ENCODE results near the gene SLC7A5. TPM values are rescaled to one million over a fixed set of nuclear protein-coding genes. Genes with fewer than 3 reads are reported as not detected.
"Not testable (repeated sequence)": the region's sequence is repeated elsewhere in the genome, so short reads cannot be mapped to it uniquely, and the experiment has no call there.

The SLC7A5 gene
- total and polyA plus RNA-seq, 5 experiments from 2014 or later: 2.0 to 20.7 (median 3.6) TPM

DNA sequence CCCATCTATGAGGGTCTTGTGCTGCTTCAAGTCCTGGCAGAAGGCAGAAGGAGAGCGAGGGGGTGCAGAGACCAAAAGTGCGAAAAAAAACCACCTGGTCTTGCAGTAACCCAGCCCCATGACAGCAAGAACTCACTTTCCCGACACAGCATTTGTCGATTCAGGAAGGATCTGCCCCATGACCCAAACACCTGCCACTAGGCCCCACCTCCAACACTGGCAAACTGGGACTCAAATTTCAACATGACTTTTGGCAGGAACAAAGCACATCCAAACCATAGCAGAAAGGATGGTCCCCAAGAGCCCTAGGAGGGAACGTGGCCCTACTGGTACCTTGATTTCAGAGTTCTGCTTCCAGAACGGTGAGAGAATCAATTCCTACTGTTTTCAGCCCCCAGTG, 68.8 kb downstream of the SLC7A5 start:
- no peak overlapping the region for H3K27ac Mint-ChIP-seq
- H3K9me3 Mint-ChIP-seq: peaks cover 0 to 3% (median 0%) of the 10 kb centered on the region in 9 donors
- ATAC-seq (no peak), DNase-seq (no peak)
- POLR2A ChIA-PET: no interaction called here
- no peak overlapping the region for H3K4me3 Mint-ChIP-seq
- no peaks in the 10 kb centered on the region for H3K36me3 Mint-ChIP-seq
- peaks cover 0 to 2% (median 0%) of the 10 kb centered on the region in 5 donors for H3K27me3 Mint-ChIP-seq
- H3K4me1 Mint-ChIP-seq: peaks cover 0 to 5% (median 2%) of the 10 kb centered on the region in 4 donors

DNA sequence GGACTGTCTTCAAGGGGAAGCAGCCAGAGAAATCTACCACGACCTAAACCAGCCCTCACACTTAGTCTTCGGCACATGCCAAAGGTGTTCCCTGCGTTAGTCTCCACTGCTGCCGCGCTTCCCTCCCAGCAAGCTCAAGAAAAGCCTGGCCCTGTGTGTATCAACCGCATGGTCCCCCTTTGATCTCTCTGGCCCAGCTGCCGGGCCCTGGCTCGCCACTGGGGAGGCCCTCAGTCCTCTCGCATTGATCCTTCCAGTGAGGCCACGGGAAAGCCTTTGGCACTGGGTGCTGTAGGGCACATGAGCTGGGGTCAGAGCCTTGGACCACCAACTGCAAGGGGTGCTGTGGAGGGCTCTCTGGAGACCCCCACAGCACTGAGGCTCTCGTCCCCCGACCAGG, 74.0 kb downstream of the SLC7A5 start:
- POLR2A ChIA-PET: no interaction called here

DNA sequence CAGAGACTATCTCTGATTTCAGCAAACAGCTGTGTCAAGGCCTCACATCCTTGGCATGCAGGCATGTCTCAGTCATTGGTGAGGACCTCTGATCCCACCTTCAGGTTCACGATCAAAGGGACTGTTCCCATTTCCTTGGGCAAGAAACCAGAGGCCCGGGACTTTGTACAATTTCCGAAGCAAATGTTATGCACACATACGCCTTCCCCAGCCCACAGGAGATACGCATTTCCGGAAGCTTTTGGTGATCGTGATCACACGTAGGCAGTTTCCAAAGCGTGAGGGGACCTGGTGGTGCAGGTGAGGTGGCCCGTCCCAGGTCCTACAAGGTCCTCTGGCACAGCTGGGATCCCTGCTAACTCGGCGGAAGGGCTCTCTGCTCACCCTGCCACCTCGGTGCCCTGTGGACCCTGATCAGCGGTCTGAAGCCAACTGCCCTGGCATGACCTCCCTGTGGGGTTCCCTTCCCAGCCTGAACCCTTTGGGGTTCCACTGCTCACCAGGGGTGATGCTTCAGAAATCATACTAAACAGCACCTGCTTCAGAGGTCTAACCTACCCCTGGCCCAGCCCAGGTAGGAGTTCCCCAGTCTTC, 74.7 kb downstream of the SLC7A5 start:
- H3K4me3 Mint-ChIP-seq: no peak overlapping the region

More for the DNA sequence above, 74.0 kb downstream of the SLC7A5 start:
- H3K36me3 Mint-ChIP-seq: no peaks in the 10 kb centered on the region
- H3K4me1 Mint-ChIP-seq: peaks cover 0 to 2% (median 0%) of the 10 kb centered on the region in 4 donors
- peaks cover 0 to 3% (median 0%) of the 10 kb centered on the region in 9 donors for H3K9me3 Mint-ChIP-seq
- no peak overlapping the region for H3K4me3 Mint-ChIP-seq
- DNase-seq (peak in 1 of 10 donors; percentile 31), ATAC-seq (no peak)
- H3K27ac Mint-ChIP-seq: no peak overlapping the region
- no peaks in the 10 kb centered on the region for H3K27me3 Mint-ChIP-seq

DNA sequence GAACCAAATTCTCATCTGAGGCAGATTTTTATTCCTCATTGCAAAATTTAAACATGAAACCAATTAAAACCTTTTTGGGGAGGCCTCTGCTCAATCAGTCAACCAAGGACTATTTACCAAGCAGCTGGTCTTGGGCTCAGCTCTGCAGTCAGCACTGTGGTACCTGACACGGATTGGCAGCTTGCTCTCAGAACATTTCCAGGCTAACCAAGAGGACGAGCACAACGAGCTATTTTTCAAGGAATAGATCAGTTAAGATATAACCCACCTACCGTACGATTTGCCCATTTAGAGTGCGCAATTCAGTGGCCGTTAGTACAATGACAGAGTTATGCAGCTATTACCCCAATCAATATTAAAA, 77.1 kb downstream of the SLC7A5 start:
- Mint-ChIP-seq H3K27me3 (no peaks in the 10 kb centered on the region), H3K27ac (no peak overlapping the region), H3K4me1 (no peaks in the 10 kb centered on the region), H3K9me3 (no peaks in the 10 kb centered on the region), H3K4me3 (no peak overlapping the region), H3K36me3 (no peaks in the 10 kb centered on the region)
- DNase-seq (no peak), ATAC-seq (no peak)
- POLR2A ChIA-PET: interaction anchor here (0.7 kb wide), 2 partner anchors 28 to 63 kb away, joined by 5 read pairs; no protein-coding TSS in a partner anchor

More for the DNA sequence above, 74.7 kb downstream of the SLC7A5 start:
- Mint-ChIP-seq H3K9me3 (no peaks in the 10 kb centered on the region), H3K27ac (no peak overlapping the region), H3K4me1 (peaks cover 0 to 2% (median 0%) of the 10 kb centered on the region in 4 donors), H3K36me3 (no peaks in the 10 kb centered on the region), H3K27me3 (no peaks in the 10 kb centered on the region)
- ATAC-seq: no peak
- peak in 1 of 10 donors; percentile 2 for DNase-seq
- POLR2A ChIA-PET: interaction anchor here (0.9 kb wide), 1 partner anchor 15 kb away, joined by 3 read pairs; no protein-coding TSS in a partner anchor

DNA sequence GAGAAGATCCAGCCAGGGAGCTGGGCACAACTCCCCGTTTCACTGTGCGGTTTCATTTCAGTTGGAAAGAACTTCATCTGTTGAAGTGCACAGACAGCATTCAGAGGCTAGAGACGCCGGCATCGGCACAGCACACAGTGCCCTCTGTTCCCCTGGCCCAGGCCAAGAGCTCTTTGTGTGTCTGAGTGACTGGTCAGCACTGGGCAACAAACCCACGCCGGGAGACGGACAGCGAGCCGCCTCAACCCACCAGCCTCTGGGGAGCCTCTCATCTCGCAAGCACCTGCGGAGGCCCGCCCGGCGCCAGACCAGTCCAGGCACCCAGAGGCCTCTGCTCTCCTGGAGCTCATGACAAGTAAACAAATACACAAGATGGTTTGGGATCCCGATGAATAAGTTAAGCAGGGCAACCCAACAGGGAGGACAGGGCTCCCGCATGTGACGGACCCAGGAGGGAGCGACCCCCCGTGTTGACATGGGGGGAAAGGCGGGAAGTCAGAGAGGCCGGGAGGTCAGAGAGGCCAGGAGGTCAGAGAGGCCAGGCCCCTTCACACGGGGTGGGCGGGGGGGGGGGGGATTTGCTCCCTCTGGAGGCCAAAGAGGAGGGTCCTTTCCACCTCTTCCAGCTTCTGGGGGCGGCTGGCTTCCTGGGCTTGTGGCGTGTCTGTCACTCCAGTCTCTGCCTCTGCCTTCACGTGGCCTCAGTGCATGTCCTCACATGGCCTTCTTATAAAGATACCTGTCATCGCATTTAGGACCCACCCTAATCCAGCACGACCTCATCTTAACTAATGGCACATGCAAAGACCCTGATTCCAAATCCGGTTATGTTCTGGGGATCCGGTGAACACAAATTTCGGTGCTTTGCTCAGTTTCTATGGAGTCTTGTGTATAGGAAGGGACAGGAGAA, 77.8 kb downstream of the SLC7A5 start:
- Mint-ChIP-seq H3K27ac (peak overlapping the region in 2 of 10 donors; percentile 17 to 72), H3K36me3 (no peaks in the 10 kb centered on the region), H3K4me3 (no peak overlapping the region), H3K27me3 (no peaks in the 10 kb centered on the region), H3K4me1 (no peaks in the 10 kb centered on the region), H3K9me3 (no peaks in the 10 kb centered on the region)
- DNase-seq: no peak
- POLR2A ChIA-PET: interaction anchor here (0.6 kb wide), 1 partner anchor 12 kb away, joined by 3 read pairs; no protein-coding TSS in a partner anchor
- no peak for ATAC-seq

DNA sequence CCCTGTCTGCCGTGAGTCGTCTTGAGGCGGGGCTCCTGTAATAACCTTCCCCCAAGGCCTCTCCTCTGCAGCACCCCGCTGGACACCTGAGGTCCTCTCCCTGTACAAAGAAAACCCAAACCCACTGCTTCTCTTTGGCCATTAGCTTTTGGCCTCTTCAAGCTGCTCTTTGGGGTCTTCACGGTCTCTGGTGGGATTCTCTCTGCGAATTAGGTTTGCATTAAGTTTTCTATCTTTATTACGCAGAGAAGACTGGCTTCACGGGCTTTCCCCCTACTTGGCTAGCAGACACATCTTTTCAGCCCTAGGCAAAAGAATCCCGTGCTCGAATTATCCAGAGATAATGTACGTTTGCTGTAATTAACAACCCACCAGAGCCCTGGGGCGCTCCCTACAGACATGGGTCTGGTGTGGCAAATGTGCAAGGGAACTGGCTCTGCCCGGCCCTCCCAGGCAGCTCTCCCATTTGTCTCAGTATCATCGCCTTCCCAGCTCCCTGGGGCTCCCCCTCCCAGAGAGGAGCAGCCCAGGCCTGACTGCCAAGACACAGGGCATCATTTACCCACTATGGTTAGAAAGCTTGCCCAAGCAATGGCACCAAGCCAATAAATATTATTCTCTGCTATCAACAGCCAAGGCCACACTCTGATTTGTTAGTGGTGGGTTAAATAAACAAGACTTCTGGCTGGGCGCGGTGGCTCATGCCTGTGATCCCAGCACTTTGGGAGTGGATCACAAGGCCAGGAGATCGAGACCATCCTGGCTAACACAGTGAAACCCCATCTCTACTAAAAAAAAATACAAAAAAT, 78.8 kb downstream of the SLC7A5 start:
- POLR2A ChIA-PET: no interaction called here
- no peak for ATAC-seq
- Mint-ChIP-seq H3K27ac (no peak overlapping the region), H3K4me1 (no peaks in the 10 kb centered on the region), H3K4me3 (no peak overlapping the region), H3K27me3 (no peaks in the 10 kb centered on the region), H3K9me3 (no peaks in the 10 kb centered on the region), H3K36me3 (no peaks in the 10 kb centered on the region)
- DNase-seq: no peak

DNA sequence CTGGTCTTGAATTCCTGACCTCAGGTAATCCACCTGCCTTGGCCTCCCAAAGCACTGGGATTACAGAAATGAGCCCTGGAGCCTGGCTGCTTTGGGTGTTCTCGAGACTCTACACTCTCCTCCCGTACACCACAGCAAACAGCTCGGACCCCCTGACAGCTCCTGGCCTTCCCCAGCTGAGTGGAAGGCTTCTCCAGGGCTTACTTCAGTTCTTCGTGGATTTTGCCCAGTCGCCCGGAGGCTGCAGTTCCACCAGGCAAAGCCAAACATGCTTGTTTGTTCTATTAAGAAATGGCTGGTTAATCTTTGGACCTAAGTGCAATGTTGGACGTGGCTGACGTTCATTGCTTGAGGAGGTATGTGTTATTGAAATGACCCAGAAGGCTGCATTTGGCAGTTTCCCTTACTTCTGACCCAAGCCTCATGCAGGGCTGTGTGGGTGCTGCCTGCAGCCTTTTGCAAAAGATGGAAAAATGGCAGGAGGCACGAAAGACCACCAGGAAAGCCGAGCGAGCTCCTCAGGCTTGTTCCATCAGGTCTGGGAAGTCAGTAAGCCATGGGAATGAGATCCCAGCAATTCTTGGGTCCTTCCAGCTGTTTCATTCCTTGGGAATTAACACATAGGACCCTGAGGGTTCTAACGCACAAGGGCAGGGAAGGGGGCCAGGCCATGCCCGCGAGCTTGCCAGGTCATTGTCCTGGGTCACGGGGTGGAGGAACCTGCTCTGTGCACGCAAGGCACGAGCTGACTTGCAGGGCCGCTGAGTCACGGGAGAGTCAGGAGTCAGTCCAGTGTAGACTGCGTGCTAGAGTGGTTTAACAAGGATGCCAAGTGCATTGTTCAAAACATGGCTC, 79.6 kb downstream of the SLC7A5 start:
- no peaks in the 10 kb centered on the region for H3K36me3 Mint-ChIP-seq
- H3K9me3 Mint-ChIP-seq: no peaks in the 10 kb centered on the region
- no peak for ATAC-seq
- H3K27me3 Mint-ChIP-seq: no peaks in the 10 kb centered on the region
- no peak for DNase-seq
- H3K27ac Mint-ChIP-seq: no peak overlapping the region
- no peak overlapping the region for H3K4me3 Mint-ChIP-seq
- POLR2A ChIA-PET: interaction anchor here (1.2 kb wide), 1 partner anchor 17 kb away, joined by 3 read pairs; no protein-coding TSS in a partner anchor
- H3K4me1 Mint-ChIP-seq: no peaks in the 10 kb centered on the region

DNA sequence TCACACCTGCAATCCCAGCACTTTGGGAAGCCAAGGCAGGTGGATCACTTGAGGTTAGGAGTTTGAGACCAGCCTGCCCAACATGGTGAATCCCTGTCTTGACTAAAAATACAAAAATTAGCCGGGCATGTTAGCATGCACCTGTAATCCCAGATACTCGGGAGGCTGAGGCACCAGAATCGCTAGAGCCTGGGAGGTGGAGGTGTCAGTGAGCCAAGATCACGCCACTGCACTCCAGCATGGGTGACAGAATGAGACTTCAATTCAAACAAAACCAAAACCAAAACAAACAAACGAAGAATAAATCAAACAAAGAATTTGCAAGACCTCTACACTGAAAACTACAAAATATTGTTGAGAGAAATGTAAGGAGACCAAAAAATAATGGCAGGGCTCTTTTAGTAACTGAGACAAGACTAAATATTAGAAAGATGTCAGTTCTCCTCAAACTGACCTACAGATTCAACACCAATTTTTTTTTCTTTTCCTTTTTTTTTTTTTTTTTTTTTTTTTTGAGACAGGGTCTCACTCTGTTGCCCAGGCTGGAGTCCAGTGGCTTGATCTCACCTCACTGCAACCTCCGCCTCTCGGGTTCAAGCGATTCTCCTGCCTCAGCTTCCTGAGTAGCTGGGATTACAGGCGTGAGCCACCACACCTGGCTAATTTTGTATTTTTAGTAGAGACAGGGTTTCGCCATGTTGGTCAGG, 80.4 kb downstream of the SLC7A5 start:
- not testable (repeated sequence) for H3K4me1 Mint-ChIP-seq, H3K27me3 Mint-ChIP-seq, H3K36me3 Mint-ChIP-seq, H3K4me3 Mint-ChIP-seq, H3K27ac Mint-ChIP-seq, ATAC-seq, H3K9me3 Mint-ChIP-seq
- POLR2A ChIA-PET: interaction anchor here (1.2 kb wide), 1 partner anchor 18 kb away, joined by 3 read pairs; no protein-coding TSS in a partner anchor
- peak in 1 of 10 donors; percentile 3 for DNase-seq

DNA sequence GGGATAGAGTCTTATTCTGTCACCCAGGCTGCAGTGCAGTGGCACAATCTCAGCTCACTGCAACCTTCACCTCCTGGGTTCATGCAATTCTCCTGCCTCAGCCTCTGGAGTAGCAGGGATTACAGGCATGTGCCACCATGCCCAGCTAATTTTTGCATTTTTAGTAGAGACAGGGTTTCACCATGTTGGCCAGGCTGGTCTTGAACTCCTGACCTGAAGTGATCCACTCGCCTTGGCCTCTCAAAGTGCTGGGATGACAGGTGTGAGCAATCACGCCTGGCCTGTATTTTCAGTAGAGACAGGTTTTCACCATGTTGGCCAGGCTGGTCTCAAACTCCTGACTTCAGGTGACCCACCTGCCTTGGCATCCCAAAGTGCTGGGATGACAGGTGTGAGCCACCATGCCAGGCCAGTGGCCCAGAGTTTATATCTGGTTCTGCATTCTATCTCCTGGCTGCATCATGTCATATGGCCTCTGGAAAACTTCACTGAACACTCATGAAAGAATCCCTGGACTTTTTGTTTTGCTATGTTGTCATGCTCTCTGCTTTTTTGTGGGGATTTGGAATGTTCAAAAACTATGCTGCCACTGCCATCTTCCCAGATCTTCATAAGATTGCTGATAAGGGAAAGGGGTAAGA, 81.7 kb downstream of the SLC7A5 start:
- H3K4me3 Mint-ChIP-seq, H3K4me1 Mint-ChIP-seq, H3K27me3 Mint-ChIP-seq, POLR2A ChIA-PET, H3K9me3 Mint-ChIP-seq, H3K36me3 Mint-ChIP-seq, ATAC-seq, H3K27ac Mint-ChIP-seq, DNase-seq: not testable (repeated sequence)

DNA sequence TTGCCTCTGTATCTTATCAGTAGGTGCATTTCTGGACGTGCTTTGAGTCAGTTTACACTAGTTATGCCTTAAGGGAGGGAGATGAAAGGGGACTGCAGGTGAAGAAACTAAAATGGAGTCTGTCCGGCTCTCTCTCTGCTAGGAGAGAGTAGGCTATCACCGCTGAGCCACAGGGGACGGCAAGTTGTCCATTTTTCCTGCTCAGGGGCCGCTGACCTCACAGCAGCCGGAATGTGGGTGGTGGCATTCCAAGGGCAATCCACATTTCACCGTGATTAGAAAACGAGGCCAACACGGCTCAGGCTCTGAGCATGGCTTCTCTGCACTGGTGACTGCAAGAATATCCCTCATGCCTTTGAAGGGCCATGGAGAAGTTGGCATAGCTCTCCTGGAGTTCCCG, 84.5 kb downstream of the SLC7A5 start:
- Mint-ChIP-seq H3K4me3 (no peak overlapping the region), H3K36me3 (no peaks in the 10 kb centered on the region), H3K9me3 (peaks cover 0 to 11% (median 0%) of the 10 kb centered on the region in 9 donors), H3K27me3 (no peaks in the 10 kb centered on the region), H3K4me1 (peaks cover 11 to 21% (median 19%) of the 10 kb centered on the region in 4 donors), H3K27ac (peak overlapping the region in 1 of 10 donors; percentile 12)
- ATAC-seq: no peak
- no peak for DNase-seq
- POLR2A ChIA-PET: no interaction called here

DNA sequence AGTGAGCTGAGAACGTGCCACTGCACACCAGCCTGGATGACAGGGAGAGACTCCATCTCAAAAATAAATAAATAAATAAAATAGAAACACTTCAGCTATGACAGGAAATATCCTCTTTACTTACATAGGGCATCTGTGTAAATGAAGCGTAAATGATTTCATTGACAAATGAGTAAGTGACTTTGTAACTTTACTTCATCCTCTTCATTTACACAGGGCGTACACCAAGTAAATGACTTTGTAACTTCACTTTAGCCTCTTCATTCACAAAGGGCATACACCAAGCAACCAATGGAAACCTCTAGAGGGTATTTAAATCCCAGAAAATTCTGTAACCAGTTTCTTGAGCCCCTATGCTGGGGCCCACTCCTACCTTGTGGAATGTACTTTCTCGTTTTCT, 87.3 kb downstream of the SLC7A5 start:
- Mint-ChIP-seq H3K27me3 (no peaks in the 10 kb centered on the region), H3K27ac (no peak overlapping the region), H3K36me3 (no peaks in the 10 kb centered on the region), H3K9me3 (peaks cover 0 to 11% (median 0%) of the 10 kb centered on the region in 9 donors), H3K4me3 (no peak overlapping the region), H3K4me1 (peaks cover 16 to 44% (median 40%) of the 10 kb centered on the region in 4 donors)
- DNase-seq: no peak
- no peak for ATAC-seq
- POLR2A ChIA-PET: interaction anchor here (0.6 to 4.2 kb wide), 3 partner anchors 16 to 88 kb away, joined by 9 to 80 read pairs (median 24); partner anchors contain the start of genes KLHDC4 and SLC7A5

All from naive thymus-derived CD8-positive, alpha-beta T cell (primary cell).